Activated CD4-positive, alpha-beta T cell treated with anti-CD3 and anti-CD28 coated beads, Interleukin-2, amount 50 U/mL, for 48 hours (primary cell): ENCODE data around the gene TMSB4X.
A peak's percentile ranks its signal among the peaks of the same experiment; 100 is the strongest.
"Not testable (repeated sequence)": the region's sequence is repeated elsewhere in the genome, so short reads cannot be mapped to it uniquely, and the experiment has no call there.

Experiments
- DNase-seq, 2 experiments: peaks; one replicate each; pipeline ENCODE4 v3.0.0-alpha.2; 2020

Gene TMSB4X

GRCh38 chrX:12955882-12956703 is 18.8 kb upstream of the TMSB4X start:
- peak; percentile 70 to 79 for DNase-seq

GRCh38 chrX:12956704-12957534 is 18.0 kb upstream of the TMSB4X start:
- peak in 1 of 2 experiments; percentile 46 for DNase-seq

DNA sequence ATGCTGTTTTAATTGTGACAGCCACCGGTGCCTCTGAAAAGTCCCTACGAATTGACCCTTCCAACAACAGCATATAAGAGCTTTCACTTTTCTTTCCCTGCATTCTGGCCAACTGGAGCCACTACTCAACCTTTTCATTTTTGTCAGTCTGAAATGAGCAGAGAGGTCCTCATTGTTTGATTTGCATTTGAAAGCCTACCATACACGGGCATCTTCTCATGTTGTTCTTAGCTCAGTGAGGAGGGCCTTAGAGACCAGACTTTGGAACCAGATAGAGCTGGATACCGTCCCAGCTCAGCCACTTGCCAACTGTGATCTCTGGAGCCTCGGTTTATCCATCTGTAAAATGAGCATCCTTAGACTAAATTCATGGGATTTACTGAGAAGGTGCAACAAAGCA is 16.9 kb upstream of the TMSB4X start:
- DNase-seq = no peak

- no peak for DNase-seq
Measured at GRCh38 chrX:12958461-12958860, 16.4 kb upstream of the TMSB4X start.

DNA sequence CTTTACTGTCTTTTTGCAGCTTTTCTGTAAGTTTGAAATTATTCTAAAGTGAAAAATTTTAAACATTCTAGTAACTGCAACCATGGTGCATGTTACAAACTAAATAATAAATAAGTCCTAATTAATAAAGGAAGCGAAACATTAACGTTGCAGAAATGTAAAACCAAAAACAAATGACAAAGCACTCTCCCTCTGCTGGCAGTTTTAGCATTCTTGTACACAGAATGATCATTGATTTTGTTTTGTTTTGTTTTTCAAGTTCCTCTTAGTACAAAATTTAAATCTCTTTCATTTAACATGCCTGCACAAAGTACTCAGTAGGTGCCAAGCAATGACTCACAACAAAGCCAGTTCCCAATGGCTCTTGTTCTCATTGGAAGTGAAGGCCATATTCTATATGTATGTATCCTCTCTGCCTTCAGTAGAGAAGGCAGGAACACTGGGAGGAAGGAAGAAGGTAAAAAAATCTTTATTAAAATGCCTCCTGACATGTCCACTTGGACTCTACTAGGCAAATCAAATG is 13.7 kb upstream of the TMSB4X start:
- no peak for DNase-seq

- no peak for DNase-seq
Measured at GRCh38 chrX:12962041-12962504, 12.8 kb upstream of the TMSB4X start.

DNA sequence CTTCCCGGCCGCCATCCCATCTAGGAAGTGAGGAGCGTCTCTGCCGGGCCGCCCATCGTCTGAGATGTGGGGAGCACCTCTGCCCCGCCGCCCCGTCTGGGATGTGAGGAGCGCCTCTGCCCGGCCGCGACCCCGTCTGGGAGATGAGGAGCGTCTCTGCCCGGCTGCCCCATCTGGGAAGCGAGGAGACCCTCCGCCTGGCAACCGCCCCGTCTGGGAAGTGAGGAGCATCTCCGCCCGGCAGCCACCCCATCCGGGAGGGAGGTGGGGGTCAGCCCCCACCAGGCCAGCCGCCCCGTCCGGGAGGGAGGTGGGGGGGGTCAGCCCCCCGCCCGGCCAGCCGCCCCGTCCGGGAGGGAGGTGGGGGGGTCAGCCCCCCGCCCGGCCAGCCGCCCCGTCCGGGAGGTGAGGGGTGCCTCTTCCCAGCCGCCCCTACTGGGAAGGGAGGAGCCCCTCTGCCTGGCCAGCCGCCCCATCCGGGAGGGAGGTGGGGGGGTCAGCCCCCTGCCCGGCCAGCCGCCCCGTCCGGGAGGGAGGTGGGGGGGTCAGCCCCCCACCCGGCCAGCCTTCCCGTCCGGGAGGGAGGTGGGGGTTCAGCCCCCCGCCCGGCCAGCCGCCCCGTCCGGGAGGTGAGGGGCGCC is 11.6 kb upstream of the TMSB4X start:
- not testable (repeated sequence) for DNase-seq

GRCh38 chrX:12965131-12965940 is 9.6 kb upstream of the TMSB4X start:
- no peak for DNase-seq

DNA sequence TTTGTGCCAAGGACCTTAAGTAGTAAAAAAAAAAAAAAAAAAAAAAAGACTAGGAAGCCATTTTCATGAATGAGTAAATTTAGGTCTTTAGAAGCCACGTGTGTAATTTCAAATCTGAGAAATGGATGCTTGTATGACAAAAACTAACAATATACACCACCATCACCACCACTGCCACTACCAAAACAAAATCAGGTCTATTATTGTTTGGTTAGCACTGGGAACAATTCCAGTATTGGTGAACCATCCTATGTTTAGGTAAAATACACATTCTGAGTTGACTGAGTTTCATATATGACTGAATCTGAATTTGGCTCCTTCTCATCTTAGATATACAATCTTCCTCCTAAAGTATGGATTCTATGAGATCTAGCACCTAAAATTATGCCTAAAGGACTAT is 8.8 kb upstream of the TMSB4X start:
- no peak for DNase-seq

- DNase-seq = peak in 1 of 2 experiments; percentile 37
Measured at GRCh38 chrX:12967711-12968465, 7.0 kb upstream of the TMSB4X start.

DNA sequence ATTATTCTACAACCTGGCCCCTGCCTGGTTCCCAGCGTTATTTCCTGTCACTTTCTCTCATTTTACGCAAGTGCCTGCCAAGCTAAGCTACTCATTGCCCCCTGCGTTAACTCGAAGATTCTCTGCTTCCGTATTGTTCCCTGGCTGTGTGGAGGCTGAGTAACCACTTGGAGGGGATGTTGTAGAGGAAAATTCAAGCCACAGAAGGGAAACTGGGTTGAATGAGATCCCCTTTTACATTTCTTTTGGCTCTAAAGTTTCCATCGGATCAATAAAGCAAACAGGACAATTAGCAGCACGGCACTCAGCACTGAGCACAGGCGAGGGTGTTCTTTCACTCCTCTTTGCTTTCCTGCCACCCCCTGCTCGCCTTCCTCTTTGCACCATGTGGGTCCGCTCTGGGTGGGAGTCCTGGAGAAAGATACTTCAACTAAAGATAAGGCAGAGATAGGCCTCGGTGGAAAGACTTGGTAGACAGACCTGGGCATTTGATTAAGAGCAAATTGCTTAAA is 4.2 kb upstream of the TMSB4X start:
- peak in 1 of 2 experiments; percentile 51 for DNase-seq

GRCh38 chrX:12971282-12972003 is 3.5 kb upstream of the TMSB4X start:
- DNase-seq = peak in 1 of 2 experiments; percentile 60

- DNase-seq = no peak
Measured at GRCh38 chrX:12972243-12972642, 2.7 kb upstream of the TMSB4X start.

- DNase-seq = no peak
Measured at GRCh38 chrX:12972878-12973560, 1.9 kb upstream of the TMSB4X start.

DNA sequence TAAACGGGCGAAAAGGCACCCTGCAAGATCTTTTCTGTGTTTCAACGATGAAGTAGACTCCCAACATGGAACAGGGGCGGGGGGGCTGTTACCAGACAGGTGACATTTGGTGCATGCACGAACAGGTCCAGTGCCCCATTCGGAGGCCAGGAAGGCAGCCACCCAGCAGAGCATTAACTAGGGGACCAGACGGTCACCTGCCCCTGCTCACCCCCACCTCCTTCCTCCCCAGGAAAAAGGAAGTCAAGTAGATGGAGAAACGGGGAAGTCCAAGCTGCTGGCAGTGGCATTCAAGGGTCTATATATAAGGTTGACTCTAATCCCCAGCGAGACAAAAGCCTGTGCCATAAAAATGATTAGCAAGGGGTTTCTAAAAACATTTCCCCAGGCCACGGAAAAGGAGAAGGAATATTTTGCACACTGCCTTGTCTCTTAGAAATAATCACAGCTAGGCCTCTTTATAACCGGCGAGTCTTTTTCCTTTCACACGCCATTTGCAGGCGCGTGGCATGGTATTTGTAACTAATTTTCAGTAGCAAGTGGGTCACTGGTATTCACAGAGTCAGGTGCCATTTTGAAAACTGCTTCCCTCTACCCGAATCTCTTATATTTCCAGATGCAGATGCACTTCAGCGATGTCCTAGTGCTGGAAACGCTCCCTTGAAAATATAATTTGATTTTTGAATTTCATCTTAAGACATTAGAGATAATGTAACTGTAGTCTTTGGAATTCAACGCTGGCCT is 1.2 kb upstream of the TMSB4X start:
- DNase-seq = peak in 1 of 2 experiments; percentile 59

DNA sequence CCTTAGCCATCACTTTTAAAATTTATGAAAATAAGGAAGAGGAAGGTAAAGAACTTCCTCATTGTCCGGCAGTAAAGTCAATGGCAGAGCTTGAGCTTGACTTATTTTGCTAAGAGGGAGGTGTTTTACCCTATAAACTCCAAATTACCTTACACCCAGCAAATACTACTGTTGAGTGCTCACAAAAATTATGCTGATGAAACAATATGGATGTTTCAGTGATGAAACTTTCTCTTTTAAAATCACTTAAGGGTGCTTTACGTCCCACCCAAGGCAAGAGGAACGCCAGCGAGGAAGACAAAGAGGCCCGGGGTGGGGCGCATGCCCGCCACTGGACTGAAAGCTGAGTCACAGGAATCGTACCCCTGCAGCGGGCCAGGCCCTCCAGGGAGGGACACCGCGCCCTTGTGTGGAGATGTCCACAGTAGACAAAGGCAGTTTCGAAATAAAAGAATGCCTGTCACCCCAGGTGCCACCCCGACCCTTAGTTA is 560 bp upstream of the TMSB4X start:
- DNase-seq = peak in 1 of 2 experiments; percentile 70

- no peak for DNase-seq
Measured at GRCh38 chrX:12975670-12975965, 708 bp downstream of the TMSB4X start.

- peak in 1 of 2 experiments; percentile 36 for DNase-seq
Measured at GRCh38 chrX:12975991-12976558, 1.2 kb downstream of the TMSB4X start.
